ENCODE data around the gene CELF5. TPM values are rescaled to one million over a fixed set of nuclear protein-coding genes. Genes with fewer than 3 reads are reported as not detected.
"Not testable (repeated sequence)": the region's sequence is repeated elsewhere in the genome, so short reads cannot be mapped to it uniquely, and the experiment has no call there.

The CELF5 gene
- total RNA-seq, 2 donors from 2014 or later: 0.36 to 0.80 TPM

GRCh38 chr19:3188627-3189596, 35.5 kb upstream of the CELF5 start:
- Histone ChIP-seq H3K4me1 (replicated peaks) (peaks cover 10% of the 10 kb centered on the region), H3K27me3 (replicated peaks; ENCODE audit: insufficient read depth) (no peaks in the 10 kb centered on the region), H3K27ac (no peak overlapping the region), H3K9me3 (no peaks in the 10 kb centered on the region), H3K36me3 (no peaks in the 10 kb centered on the region), H3K4me3 (no peak overlapping the region)
- WGBS: 96% methylated on average over 31 of the region's 35 CpGs
- TF ChIP-seq POLR2AphosphoS5 (IDR thresholded peaks at IDR 0.05) (no peak), POLR2A (IDR thresholded peaks at IDR 0.05) (no peak)
- TF ChIP-seq, protein P1, sequence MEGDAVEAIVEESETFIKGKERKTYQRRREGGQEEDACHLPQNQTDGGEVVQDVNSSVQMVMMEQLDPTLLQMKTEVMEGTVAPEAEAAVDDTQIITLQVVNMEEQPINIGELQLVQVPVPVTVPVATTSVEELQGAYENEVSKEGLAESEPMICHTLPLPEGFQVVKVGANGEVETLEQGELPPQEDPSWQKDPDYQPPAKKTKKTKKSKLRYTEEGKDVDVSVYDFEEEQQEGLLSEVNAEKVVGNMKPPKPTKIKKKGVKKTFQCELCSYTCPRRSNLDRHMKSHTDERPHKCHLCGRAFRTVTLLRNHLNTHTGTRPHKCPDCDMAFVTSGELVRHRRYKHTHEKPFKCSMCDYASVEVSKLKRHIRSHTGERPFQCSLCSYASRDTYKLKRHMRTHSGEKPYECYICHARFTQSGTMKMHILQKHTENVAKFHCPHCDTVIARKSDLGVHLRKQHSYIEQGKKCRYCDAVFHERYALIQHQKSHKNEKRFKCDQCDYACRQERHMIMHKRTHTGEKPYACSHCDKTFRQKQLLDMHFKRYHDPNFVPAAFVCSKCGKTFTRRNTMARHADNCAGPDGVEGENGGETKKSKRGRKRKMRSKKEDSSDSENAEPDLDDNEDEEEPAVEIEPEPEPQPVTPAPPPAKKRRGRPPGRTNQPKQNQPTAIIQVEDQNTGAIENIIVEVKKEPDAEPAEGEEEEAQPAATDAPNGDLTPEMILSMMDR (IDR thresholded peaks at IDR 0.05): no peak
- intact Hi-C loops (cut with DNase I): no loop called here
- DNase-seq (ENCODE audit: low spot score): no peak

DNA sequence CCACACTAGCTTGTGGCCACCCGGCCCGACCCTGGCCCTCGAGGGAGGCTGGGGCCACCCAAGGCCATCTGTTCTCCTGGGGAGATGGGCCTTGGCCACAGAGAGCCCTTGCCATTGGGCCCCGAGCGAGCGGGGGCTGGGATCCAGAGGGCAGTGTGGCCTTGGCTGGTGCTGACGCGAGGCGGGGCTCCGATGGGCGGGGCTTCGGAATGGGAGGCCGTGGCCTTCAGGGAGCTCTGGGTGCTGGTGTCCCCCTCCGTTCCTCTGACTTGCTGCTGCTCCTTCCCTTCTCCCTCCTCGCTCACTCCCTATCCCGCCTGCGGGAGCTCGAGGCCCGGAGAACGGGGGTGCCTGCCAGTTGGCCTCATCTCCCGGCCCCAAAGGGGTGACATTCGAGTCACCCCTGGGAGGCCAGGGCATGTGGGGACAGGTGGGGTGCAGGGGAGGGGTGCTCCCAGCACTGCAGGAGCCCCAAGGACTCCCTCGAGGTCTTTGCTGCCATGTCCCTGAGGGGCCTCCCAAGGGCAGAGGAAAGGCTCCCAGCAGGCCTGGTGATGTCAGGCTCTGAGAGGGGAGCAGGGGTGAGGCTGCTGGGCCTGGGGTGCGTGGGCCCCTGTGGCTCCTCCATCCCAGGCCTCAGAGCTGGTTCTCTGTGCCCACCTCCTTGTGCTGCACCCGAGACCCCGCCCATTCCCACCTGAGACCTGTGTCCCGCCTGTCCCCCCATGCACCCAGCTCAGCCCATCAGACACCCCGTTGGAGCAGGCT, 34.6 kb upstream of the CELF5 start:
- DNase-seq (ENCODE audit: low spot score): no peak
- WGBS: 88% methylated on average over 25 of the region's 28 CpGs
- Histone ChIP-seq H3K27ac (no peak overlapping the region), H3K36me3 (no peaks in the 10 kb centered on the region), H3K4me1 (replicated peaks) (peaks cover 10% of the 10 kb centered on the region), H3K9me3 (no peaks in the 10 kb centered on the region), H3K27me3 (replicated peaks; ENCODE audit: insufficient read depth) (no peaks in the 10 kb centered on the region), H3K4me3 (no peak overlapping the region)
- intact Hi-C loops (cut with DNase I): no loop called here
- TF ChIP-seq POLR2AphosphoS5 (IDR thresholded peaks at IDR 0.05): no peak
- TF ChIP-seq, protein P1 (IDR thresholded peaks at IDR 0.05): no peak
- no peak for TF ChIP-seq POLR2A (IDR thresholded peaks at IDR 0.05)

DNA sequence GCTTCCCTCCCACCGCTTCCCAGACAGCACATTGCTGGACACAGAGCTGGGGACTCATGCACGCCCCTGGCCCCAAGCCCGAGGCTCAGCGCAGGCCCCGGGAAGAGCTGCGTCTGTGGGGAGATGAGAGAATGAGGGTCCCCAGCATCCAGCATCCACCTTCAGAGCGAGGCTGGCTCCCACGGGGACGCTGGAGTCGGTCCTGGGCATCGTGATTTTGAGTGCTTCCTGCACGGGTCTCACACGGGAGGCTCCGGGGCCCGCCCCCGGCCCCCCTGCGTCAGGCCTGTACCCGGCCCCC, 34.0 kb upstream of the CELF5 start:
- intact Hi-C loops (cut with DNase I): no loop called here
- TF ChIP-seq POLR2A (IDR thresholded peaks at IDR 0.05) (no peak), POLR2AphosphoS5 (IDR thresholded peaks at IDR 0.05) (no peak)
- TF ChIP-seq, protein P1 (IDR thresholded peaks at IDR 0.05): no peak
- Histone ChIP-seq H3K27me3 (replicated peaks; ENCODE audit: insufficient read depth) (no peaks in the 10 kb centered on the region), H3K4me1 (replicated peaks) (peaks cover 10% of the 10 kb centered on the region), H3K36me3 (no peaks in the 10 kb centered on the region), H3K4me3 (no peak overlapping the region), H3K9me3 (no peaks in the 10 kb centered on the region), H3K27ac (no peak overlapping the region)
- WGBS: 92% methylated on average over 18 of the region's 18 CpGs
- DNase-seq (ENCODE audit: low spot score): no peak

- DNase-seq (ENCODE audit: low spot score): no peak
- Histone ChIP-seq H3K4me3 (no peak overlapping the region), H3K4me1 (replicated peaks) (peaks cover 10% of the 10 kb centered on the region), H3K27me3 (replicated peaks; ENCODE audit: insufficient read depth) (no peaks in the 10 kb centered on the region), H3K9me3 (no peaks in the 10 kb centered on the region), H3K27ac (no peak overlapping the region), H3K36me3 (no peaks in the 10 kb centered on the region)
- 87% methylated on average over 45 of the region's 46 CpGs for WGBS
- intact Hi-C loops (cut with DNase I): no loop called here
- TF ChIP-seq, protein P1 (IDR thresholded peaks at IDR 0.05): no peak
- TF ChIP-seq POLR2AphosphoS5 (IDR thresholded peaks at IDR 0.05) (no peak), POLR2A (IDR thresholded peaks at IDR 0.05) (no peak)
These were observed 33.3 kb upstream of the CELF5 start for GRCh38 chr19:3190921-3191805.

DNA sequence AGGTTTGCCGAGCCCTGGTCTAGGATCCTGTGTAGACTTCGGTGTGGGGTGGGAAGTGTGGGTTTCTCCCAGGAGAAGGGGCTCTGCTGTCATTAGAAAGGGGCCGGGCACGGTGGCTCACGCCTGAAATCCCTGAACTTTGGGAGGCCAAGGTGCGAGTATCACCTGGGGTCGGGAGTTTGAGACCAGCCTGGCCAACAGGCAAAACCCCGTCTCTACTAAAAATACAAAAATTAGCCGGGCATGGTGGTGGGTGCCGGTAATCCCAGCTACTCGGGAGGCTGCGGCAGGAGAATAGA, 32.7 kb upstream of the CELF5 start:
- intact Hi-C loops (cut with DNase I); H3K27ac ChIP-seq; H3K27me3 ChIP-seq (replicated peaks; ENCODE audit: insufficient read depth); H3K4me3 ChIP-seq; H3K4me1 ChIP-seq (replicated peaks); H3K36me3 ChIP-seq; H3K9me3 ChIP-seq; DNase-seq (ENCODE audit: low spot score): not testable (repeated sequence)
- WGBS: 96% methylated on average over 12 of the region's 12 CpGs
